ENCODE results near the gene PCMTD2.

PCMTD2 gene

DNA sequence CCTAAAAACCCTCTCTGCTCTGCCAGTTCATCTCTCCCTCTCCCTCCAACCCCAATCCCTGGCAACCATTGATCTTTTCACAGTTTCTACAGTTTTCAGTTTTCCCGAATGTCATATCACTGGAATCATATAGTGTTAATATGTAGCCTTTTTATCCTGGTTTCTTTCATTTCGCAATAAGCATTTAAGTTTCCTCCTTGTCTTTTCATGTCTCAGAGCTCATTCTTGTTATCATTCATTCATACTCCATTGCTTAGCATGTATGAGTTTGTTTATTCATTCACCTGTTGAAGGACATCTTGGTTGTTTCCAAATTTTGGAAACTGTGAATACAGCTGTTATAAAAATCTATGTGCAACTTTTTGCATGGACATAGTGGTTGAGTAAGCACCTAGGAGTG is 5.5 kb upstream of the PCMTD2 start:
- no peaks in the 10 kb centered on the region for H3K36me3 ChIP-seq (ENCODE audit: control insufficient read depth in 2 of 2, insufficient read depth in 1 of 2, low read length in 2 of 2)
- H3K4me3 ChIP-seq (ENCODE audit: low read depth, low read length) = no peak overlapping the region
- ChIA-PET POLR2A (no interaction called here), CTCF (interaction anchor here (0.7 kb wide), 1 partner anchor 646 kb away, joined by 5 read pairs; no protein-coding TSS in a partner anchor)
- H3K4me1 ChIP-seq (ENCODE audit: control insufficient read depth, insufficient read depth, low read length) = no peaks in the 10 kb centered on the region
- H3K9me3 ChIP-seq (ENCODE audit: control insufficient read depth, insufficient read depth, low read depth, low read length) = no peaks in the 10 kb centered on the region
- H3K27ac ChIP-seq (ENCODE audit: extremely low read depth, low read depth, low read length) = no peak overlapping the region
- TF ChIP-seq SCRT2 (tag by site-specific recombination; IDR thresholded peaks at IDR 0.05) (0 out of 2 replicates have a peak, but pooled peaks have one; percentile 31), SCRT1 (tag by site-specific recombination; IDR thresholded peaks at IDR 0.05; ENCODE audit: borderline replicate concordance) (no peak)

DNA sequence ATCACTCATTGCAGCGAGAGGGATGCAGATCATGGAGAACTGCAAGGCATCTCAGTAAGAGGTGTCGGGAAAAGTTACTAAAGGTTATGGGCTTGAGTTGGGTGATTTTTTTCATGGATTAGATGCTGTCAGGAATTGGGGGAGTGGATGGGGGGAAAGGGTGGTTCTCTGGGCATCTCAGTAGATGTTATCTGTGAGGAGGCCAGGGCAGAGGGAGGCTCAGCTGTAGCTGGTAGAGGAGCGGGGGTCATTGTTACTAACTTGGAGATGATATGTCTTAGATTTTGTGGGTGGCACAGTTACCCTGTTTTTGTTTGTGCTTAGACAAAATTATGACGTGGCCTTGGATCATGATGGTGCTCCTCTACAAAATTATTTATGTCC is 2.6 kb upstream of the PCMTD2 start:
- POLR2A ChIA-PET = interaction anchor here (1.0 kb wide), 1 partner anchor 25 kb away, joined by 3 read pairs; no protein-coding TSS in a partner anchor
- Histone ChIP-seq H3K27ac (ENCODE audit: extremely low read depth, low read depth, low read length) (no peak overlapping the region), H3K9me3 (ENCODE audit: control insufficient read depth, insufficient read depth, low read depth, low read length) (no peaks in the 10 kb centered on the region), H3K4me1 (ENCODE audit: control insufficient read depth, insufficient read depth, low read length) (no peaks in the 10 kb centered on the region), H3K36me3 (ENCODE audit: control insufficient read depth in 2 of 2, insufficient read depth in 1 of 2, low read length in 2 of 2) (no peaks in the 10 kb centered on the region), H3K4me3 (ENCODE audit: low read depth, low read length) (no peak overlapping the region)
- CTCF ChIA-PET = interaction anchor here (0.5 to 1.0 kb wide), 2 partner anchors 33 to 63 kb away, joined by 3 read pairs; no protein-coding TSS in a partner anchor
- TF ChIP-seq ZNF350 (tag by site-specific recombination; IDR thresholded peaks at IDR 0.05) = no peak
- no peak for TF ChIP-seq ZNF354C (tag by site-specific recombination; IDR thresholded peaks at IDR 0.05; ENCODE audit: borderline replicate concordance, low read depth)
- no peak for TF ChIP-seq ZNF184 (tag by site-specific recombination; IDR thresholded peaks at IDR 0.05)
- TF ChIP-seq ZNF747 (tag by site-specific recombination; IDR thresholded peaks at IDR 0.05) = no peak
- no peak for TF ChIP-seq ZNF10 (tag by site-specific recombination; IDR thresholded peaks at IDR 0.05)
- TF ChIP-seq ZNF202 (tag by site-specific recombination; IDR thresholded peaks at IDR 0.05; ENCODE audit: borderline replicate concordance) = no peak
- TF ChIP-seq PRDM1 (tag by site-specific recombination; IDR thresholded peaks at IDR 0.05) = no peak
- TF ChIP-seq, protein P1, sequence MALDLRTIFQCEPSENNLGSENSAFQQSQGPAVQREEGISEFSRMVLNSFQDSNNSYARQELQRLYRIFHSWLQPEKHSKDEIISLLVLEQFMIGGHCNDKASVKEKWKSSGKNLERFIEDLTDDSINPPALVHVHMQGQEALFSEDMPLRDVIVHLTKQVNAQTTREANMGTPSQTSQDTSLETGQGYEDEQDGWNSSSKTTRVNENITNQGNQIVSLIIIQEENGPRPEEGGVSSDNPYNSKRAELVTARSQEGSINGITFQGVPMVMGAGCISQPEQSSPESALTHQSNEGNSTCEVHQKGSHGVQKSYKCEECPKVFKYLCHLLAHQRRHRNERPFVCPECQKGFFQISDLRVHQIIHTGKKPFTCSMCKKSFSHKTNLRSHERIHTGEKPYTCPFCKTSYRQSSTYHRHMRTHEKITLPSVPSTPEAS (tag by site-specific recombination; IDR thresholded peaks at IDR 0.05) = no peak
- TF ChIP-seq BCL11A (tag by site-specific recombination; IDR thresholded peaks at IDR 0.05; ENCODE audit: low read depth) = no peak
- TF ChIP-seq, protein P2, sequence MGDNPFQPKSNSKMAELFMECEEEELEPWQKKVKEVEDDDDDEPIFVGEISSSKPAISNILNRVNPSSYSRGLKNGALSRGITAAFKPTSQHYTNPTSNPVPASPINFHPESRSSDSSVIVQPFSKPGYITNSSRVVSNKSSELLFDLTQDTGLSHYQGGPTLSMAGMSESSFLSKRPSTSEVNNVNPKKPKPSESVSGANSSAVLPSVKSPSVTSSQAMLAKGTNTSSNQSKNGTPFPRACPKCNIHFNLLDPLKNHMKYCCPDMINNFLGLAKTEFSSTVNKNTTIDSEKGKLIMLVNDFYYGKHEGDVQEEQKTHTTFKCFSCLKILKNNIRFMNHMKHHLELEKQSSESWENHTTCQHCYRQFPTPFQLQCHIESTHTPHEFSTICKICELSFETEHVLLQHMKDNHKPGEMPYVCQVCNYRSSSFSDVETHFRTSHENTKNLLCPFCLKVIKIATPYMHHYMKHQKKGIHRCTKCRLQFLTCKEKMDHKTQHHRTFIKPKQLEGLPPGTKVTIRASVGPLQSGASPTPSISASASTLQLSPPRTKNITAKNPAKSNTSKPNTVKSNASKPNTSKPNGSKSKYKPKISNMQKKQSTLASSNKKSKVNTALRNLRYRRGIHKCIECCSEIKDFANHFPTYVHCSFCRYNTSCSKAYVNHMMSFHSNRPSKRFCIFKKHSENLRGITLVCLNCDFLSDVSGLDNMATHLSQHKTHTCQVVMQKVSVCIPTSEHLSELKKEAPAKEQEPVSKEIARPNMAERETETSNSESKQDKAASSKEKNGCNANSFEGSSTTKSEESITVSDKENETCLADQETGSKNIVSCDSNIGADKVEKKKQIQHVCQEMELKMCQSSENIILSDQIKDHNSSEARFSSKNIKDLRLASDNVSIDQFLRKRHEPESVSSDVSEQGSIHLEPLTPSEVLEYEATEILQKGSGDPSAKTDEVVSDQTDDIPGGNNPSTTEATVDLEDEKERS (tag by site-specific recombination; IDR thresholded peaks at IDR 0.05) = no peak
- TF ChIP-seq, protein P3, sequence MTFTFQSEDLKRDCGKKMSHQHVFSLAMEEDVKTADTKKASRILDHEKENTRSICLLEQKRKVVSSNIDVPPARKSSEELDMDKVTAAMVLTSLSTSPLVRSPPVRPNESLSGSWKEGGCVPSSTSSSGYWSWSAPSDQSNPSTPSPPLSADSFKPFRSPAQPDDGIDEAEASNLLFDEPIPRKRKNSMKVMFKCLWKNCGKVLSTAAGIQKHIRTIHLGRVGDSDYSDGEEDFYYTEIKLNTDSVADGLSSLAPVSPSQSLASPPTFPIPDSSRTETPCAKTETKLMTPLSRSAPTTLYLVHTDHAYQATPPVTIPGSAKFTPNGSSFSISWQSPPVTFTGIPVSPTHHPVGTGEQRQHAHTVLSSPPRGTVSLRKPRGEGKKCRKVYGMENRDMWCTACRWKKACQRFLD (tag by site-specific recombination; IDR thresholded peaks at IDR 0.05) = no peak

DNA sequence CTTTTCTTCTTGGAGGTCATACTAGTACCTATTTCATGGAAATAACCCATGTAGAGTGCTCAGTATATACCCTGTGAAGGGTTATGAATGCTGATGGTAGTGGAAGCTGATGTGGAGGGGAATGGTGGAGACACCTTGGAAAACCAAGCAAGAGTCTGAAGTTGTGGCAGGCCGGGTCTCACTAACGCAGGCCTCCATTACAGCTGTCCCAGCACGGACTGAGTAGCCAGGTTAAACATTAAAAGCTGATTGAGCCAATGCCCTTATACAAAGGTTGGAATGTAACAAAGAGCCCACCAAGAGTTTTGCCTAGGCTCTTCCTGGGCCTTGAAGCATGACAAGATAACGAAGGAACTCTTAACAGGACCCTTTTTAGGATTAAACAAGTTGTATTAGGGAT is 2.1 kb upstream of the PCMTD2 start:
- ChIA-PET POLR2A (interaction anchor here (1.0 kb wide), 1 partner anchor 26 kb away, joined by 3 read pairs; no protein-coding TSS in a partner anchor), CTCF (interaction anchor here (0.5 kb wide), 1 partner anchor 64 kb away, joined by 3 read pairs; no protein-coding TSS in a partner anchor)
- H3K4me1 ChIP-seq (ENCODE audit: control insufficient read depth, insufficient read depth, low read length) = no peaks in the 10 kb centered on the region
- no peak overlapping the region for H3K4me3 ChIP-seq (ENCODE audit: low read depth, low read length)
- no peaks in the 10 kb centered on the region for H3K9me3 ChIP-seq (ENCODE audit: control insufficient read depth, insufficient read depth, low read depth, low read length)
- TF ChIP-seq, protein P4, sequence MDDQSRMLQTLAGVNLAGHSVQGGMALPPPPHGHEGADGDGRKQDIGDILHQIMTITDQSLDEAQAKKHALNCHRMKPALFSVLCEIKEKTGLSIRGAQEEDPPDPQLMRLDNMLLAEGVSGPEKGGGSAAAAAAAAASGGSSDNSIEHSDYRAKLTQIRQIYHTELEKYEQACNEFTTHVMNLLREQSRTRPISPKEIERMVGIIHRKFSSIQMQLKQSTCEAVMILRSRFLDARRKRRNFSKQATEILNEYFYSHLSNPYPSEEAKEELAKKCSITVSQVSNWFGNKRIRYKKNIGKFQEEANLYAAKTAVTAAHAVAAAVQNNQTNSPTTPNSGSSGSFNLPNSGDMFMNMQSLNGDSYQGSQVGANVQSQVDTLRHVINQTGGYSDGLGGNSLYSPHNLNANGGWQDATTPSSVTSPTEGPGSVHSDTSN (CRISPR knock-in tag; IDR thresholded peaks at IDR 0.05) = no peak
- no peak for TF ChIP-seq ZNF391 (tag by site-specific recombination; IDR thresholded peaks at IDR 0.05; ENCODE audit: borderline replicate concordance, low read depth)
- no peak for TF ChIP-seq MZF1 (tag by site-specific recombination; IDR thresholded peaks at IDR 0.05; ENCODE audit: borderline replicate concordance)
- no peak for TF ChIP-seq ZNF626 (tag by site-specific recombination; IDR thresholded peaks at IDR 0.05)
- TF ChIP-seq, protein P5, sequence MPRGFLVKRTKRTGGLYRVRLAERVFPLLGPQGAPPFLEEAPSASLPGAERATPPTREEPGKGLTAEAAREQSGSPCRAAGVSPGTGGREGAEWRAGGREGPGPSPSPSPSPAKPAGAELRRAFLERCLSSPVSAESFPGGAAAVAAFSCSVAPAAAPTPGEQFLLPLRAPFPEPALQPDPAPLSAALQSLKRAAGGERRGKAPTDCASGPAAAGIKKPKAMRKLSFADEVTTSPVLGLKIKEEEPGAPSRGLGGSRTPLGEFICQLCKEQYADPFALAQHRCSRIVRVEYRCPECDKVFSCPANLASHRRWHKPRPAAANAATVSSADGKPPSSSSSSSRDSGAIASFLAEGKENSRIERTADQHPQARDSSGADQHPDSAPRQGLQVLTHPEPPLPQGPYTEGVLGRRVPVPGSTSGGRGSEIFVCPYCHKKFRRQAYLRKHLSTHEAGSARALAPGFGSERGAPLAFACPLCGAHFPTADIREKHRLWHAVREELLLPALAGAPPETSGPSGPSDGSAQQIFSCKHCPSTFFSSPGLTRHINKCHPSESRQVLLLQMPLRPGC (tag by site-specific recombination; IDR thresholded peaks at IDR 0.05) = no peak
- TF ChIP-seq ZNF239 (tag by site-specific recombination; IDR thresholded peaks at IDR 0.05) = no peak
- TF ChIP-seq, protein P6, sequence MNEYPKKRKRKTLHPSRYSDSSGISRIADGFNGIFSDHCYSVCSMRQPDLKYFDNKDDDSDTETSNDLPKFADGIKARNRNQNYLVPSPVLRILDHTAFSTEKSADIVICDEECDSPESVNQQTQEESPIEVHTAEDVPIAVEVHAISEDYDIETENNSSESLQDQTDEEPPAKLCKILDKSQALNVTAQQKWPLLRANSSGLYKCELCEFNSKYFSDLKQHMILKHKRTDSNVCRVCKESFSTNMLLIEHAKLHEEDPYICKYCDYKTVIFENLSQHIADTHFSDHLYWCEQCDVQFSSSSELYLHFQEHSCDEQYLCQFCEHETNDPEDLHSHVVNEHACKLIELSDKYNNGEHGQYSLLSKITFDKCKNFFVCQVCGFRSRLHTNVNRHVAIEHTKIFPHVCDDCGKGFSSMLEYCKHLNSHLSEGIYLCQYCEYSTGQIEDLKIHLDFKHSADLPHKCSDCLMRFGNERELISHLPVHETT (tag by site-specific recombination; IDR thresholded peaks at IDR 0.05) = no peak
- TF ChIP-seq ZNF221 (tag by site-specific recombination; IDR thresholded peaks at IDR 0.05; ENCODE audit: borderline replicate concordance) = no peak
- no peaks in the 10 kb centered on the region for H3K36me3 ChIP-seq (ENCODE audit: control insufficient read depth in 2 of 2, insufficient read depth in 1 of 2, low read length in 2 of 2)
- no peak overlapping the region for H3K27ac ChIP-seq (ENCODE audit: extremely low read depth, low read depth, low read length)
